ENCODE data around the gene GRM4.
"Not testable (repeated sequence)": the region's sequence is repeated elsewhere in the genome, so short reads cannot be mapped to it uniquely, and the experiment has no call there.

Gene GRM4

GRCh38 chr6:34046617-34047016 is 99.3 kb downstream of the GRM4 start:
- Histone ChIP-seq H3K9ac (ENCODE audit: low read depth, low read length) (no peak overlapping the region), H3K36me3 (ENCODE audit: insufficient read depth, low read length) (no peaks in the 10 kb centered on the region), H3K4me3 (ENCODE audit: low read length) (no peak overlapping the region), H3K27me3 (ENCODE audit: insufficient read depth, low read length) (no peaks in the 10 kb centered on the region), H3K27ac (ENCODE audit: low read depth, low read length) (no peak overlapping the region), H3K4me1 (ENCODE audit: insufficient read depth, low read length) (no peaks in the 10 kb centered on the region; the same call in 1 of the 2 replicates), H3K9me3 (ENCODE audit: insufficient read depth, low read depth, low read length) (no peaks in the 10 kb centered on the region)
- 93% methylated on average over 5 of the region's 5 CpGs for WGBS

GRCh38 chr6:34045771-34046170 is 100.1 kb downstream of the GRM4 start:
- no peaks in the 10 kb centered on the region for H3K9me3 ChIP-seq (ENCODE audit: insufficient read depth, low read depth, low read length)
- no peaks in the 10 kb centered on the region for H3K27me3 ChIP-seq (ENCODE audit: insufficient read depth, low read length)
- H3K36me3 ChIP-seq (ENCODE audit: insufficient read depth, low read length), result no peaks in the 10 kb centered on the region
- H3K4me1 ChIP-seq (ENCODE audit: insufficient read depth, low read length), result no peaks in the 10 kb centered on the region; the same call in 1 of the 2 replicates
- no peak overlapping the region for H3K9ac ChIP-seq (ENCODE audit: low read depth, low read length)
- 64% methylated on average over 8 of the region's 8 CpGs for whole genome bisulfite sequencing
- no peak overlapping the region for H3K27ac ChIP-seq (ENCODE audit: low read depth, low read length)
- H3K4me3 ChIP-seq (ENCODE audit: low read length), result no peak overlapping the region

- H3K9ac ChIP-seq (ENCODE audit: low read depth, low read length), result no peak overlapping the region
- H3K4me1 ChIP-seq (ENCODE audit: insufficient read depth, low read length), result no peaks in the 10 kb centered on the region; the same call in 1 of the 2 replicates
- no peak overlapping the region for H3K27ac ChIP-seq (ENCODE audit: low read depth, low read length)
- H3K36me3 ChIP-seq (ENCODE audit: insufficient read depth, low read length), result no peaks in the 10 kb centered on the region
- H3K9me3 ChIP-seq (ENCODE audit: insufficient read depth, low read depth, low read length), result no peaks in the 10 kb centered on the region
- H3K27me3 ChIP-seq (ENCODE audit: insufficient read depth, low read length), result no peaks in the 10 kb centered on the region
- WGBS, result 90% methylated on average over 10 of the region's 13 CpGs
- no peak overlapping the region for H3K4me3 ChIP-seq (ENCODE audit: low read length)
These were observed 100.8 kb downstream of the GRM4 start for GRCh38 chr6:34044945-34045595.

GRCh38 chr6:34043359-34043758 is 102.5 kb downstream of the GRM4 start:
- no peaks in the 10 kb centered on the region for H3K27me3 ChIP-seq (ENCODE audit: insufficient read depth, low read length)
- no peaks in the 10 kb centered on the region for H3K36me3 ChIP-seq (ENCODE audit: insufficient read depth, low read length)
- H3K9ac ChIP-seq (ENCODE audit: low read depth, low read length), result no peak overlapping the region
- WGBS, result 93% methylated on average over 8 of the region's 8 CpGs
- no peak overlapping the region for H3K4me3 ChIP-seq (ENCODE audit: low read length)
- no peaks in the 10 kb centered on the region; the same call in 1 of the 2 replicates for H3K4me1 ChIP-seq (ENCODE audit: insufficient read depth, low read length)
- no peaks in the 10 kb centered on the region for H3K9me3 ChIP-seq (ENCODE audit: insufficient read depth, low read depth, low read length)
- no peak overlapping the region for H3K27ac ChIP-seq (ENCODE audit: low read depth, low read length)

DNA sequence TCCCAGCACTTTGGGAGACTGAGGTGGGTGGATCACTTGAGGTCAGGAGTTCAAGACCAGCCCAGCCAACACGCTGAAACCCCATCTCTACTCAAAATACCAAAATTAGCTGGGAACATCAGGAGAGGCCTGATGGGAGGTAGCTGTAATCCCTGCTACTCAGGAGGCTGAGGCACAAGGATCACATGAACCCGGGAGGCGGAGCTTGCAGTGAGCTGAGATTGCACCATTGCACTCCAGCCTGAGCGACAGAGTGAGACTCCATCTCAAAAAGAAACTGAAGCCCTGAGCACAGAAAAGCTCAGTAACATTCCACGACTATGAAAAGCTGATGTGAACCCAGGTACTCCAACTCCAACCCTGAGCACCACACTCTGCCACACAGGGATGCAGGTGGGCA is 103.9 kb downstream of the GRM4 start:
- not testable (repeated sequence) for H3K27ac ChIP-seq (ENCODE audit: low read depth, low read length); H3K4me3 ChIP-seq (ENCODE audit: low read length); H3K9ac ChIP-seq (ENCODE audit: low read depth, low read length); H3K9me3 ChIP-seq (ENCODE audit: insufficient read depth, low read depth, low read length); H3K4me1 ChIP-seq (ENCODE audit: insufficient read depth, low read length); H3K36me3 ChIP-seq (ENCODE audit: insufficient read depth, low read length); H3K27me3 ChIP-seq (ENCODE audit: insufficient read depth, low read length)
- WGBS, result 86% methylated on average over 4 of the region's 5 CpGs

DNA sequence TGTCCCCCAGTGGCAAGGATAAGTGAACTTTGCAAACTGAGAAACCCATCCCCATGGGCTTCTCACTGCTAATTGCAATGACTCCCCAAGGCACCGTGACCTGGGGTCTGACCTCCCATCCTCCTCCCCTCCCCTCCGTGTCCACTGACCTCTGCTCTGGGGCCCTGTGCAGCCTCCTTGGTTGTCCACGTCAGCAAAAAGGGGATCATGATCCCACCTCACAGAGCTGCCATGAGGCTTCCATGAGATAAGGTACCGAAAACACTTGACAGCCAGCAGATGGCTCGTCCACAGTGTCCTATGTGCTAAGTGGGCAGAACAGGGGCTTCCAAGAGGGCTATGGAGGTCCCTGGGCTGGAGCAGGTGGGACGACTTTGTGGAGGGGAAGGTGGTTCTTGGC is 104.5 kb downstream of the GRM4 start:
- H3K4me3 ChIP-seq (ENCODE audit: low read length), result no peak overlapping the region
- no peak overlapping the region for H3K9ac ChIP-seq (ENCODE audit: low read depth, low read length)
- H3K36me3 ChIP-seq (ENCODE audit: insufficient read depth, low read length), result no peaks in the 10 kb centered on the region
- WGBS, result 93% methylated on average over 6 of the region's 6 CpGs
- no peak overlapping the region for H3K27ac ChIP-seq (ENCODE audit: low read depth, low read length)
- no peaks in the 10 kb centered on the region for H3K27me3 ChIP-seq (ENCODE audit: insufficient read depth, low read length)
- H3K4me1 ChIP-seq (ENCODE audit: insufficient read depth, low read length), result no peaks in the 10 kb centered on the region; the same call in 1 of the 2 replicates
- no peaks in the 10 kb centered on the region for H3K9me3 ChIP-seq (ENCODE audit: insufficient read depth, low read depth, low read length)

DNA sequence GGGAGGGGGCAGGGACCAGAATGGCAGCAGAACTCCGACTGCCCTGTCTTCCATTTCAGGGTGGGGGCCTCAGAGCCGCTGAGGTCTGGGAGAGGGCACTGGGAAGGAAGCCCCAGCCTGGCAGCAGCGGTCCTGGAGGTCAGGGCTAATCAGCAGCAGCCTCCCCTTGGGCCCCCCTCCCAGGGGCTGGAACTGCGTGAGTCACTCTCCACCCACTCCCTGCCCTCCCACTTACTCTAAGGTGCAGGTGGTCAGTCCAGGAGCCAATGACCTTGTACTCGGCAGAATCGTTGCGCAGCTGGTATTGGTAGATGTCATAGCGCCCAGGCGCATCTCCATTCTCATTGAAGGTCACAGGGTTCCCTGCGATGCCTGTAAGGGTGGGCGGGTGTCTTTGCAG is 105.9 kb downstream of the GRM4 start:
- 93% methylated on average over 11 of the region's 11 CpGs for WGBS
- no peak overlapping the region for H3K4me3 ChIP-seq (ENCODE audit: low read length)
- H3K9me3 ChIP-seq (ENCODE audit: insufficient read depth, low read depth, low read length), result no peaks in the 10 kb centered on the region
- no peaks in the 10 kb centered on the region for H3K36me3 ChIP-seq (ENCODE audit: insufficient read depth, low read length)
- H3K9ac ChIP-seq (ENCODE audit: low read depth, low read length), result no peak overlapping the region
- no peaks in the 10 kb centered on the region for H3K4me1 ChIP-seq (ENCODE audit: insufficient read depth, low read length)
- H3K27ac ChIP-seq (ENCODE audit: low read depth, low read length), result no peak overlapping the region
- H3K27me3 ChIP-seq (ENCODE audit: insufficient read depth, low read length), result no peaks in the 10 kb centered on the region

GRCh38 chr6:34037151-34037550 is 108.7 kb downstream of the GRM4 start:
- Histone ChIP-seq H3K27ac (ENCODE audit: low read depth, low read length) (no peak overlapping the region), H3K9me3 (ENCODE audit: insufficient read depth, low read depth, low read length) (no peaks in the 10 kb centered on the region), H3K27me3 (ENCODE audit: insufficient read depth, low read length) (no peaks in the 10 kb centered on the region), H3K9ac (ENCODE audit: low read depth, low read length) (no peak overlapping the region), H3K4me3 (ENCODE audit: low read length) (no peak overlapping the region), H3K4me1 (ENCODE audit: insufficient read depth, low read length) (no peaks in the 10 kb centered on the region), H3K36me3 (ENCODE audit: insufficient read depth, low read length) (no peaks in the 10 kb centered on the region)
- 76% methylated on average over 3 of the region's 3 CpGs for WGBS

GRCh38 chr6:34036357-34037069 is 109.4 kb downstream of the GRM4 start:
- no peak overlapping the region for H3K4me3 ChIP-seq (ENCODE audit: low read length)
- H3K27ac ChIP-seq (ENCODE audit: low read depth, low read length), result no peak overlapping the region
- WGBS, result 95% methylated on average over 20 of the region's 20 CpGs
- no peaks in the 10 kb centered on the region for H3K9me3 ChIP-seq (ENCODE audit: insufficient read depth, low read depth, low read length)
- H3K9ac ChIP-seq (ENCODE audit: low read depth, low read length), result no peak overlapping the region
- no peaks in the 10 kb centered on the region for H3K4me1 ChIP-seq (ENCODE audit: insufficient read depth, low read length)
- H3K36me3 ChIP-seq (ENCODE audit: insufficient read depth, low read length), result no peaks in the 10 kb centered on the region
- H3K27me3 ChIP-seq (ENCODE audit: insufficient read depth, low read length), result no peaks in the 10 kb centered on the region

DNA sequence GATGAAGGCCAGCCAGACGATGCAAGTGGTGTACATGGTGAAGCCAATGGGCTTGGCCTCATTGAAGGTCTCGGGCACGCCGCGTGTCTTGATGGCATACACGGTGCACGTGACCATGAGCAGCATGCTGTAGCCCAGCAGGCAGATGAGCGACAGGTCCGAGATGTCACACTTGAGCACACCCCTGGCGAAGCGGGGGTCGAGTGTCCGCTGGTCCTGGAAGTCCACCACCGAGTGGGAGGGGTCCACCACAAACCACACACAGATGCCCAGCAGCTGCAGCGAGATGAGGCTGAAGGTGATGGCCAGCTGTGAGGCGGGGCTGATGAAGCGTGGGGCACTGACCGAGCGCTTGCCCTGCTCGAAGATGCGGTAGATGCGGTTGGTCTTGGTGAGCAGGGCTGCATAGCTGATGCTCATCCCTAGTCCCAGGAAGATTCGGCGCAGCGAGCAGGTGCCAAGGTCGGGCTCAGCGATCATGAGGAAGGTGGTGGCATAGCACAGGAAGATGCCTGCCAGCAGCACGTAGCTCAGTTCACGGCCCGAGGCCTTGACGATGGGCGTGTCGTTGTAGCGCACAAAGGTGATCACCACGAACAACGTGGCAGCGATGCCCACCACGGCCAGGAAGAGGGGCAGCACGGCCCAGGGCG is 110.1 kb downstream of the GRM4 start:
- no peak overlapping the region for H3K27ac ChIP-seq (ENCODE audit: low read depth, low read length)
- H3K36me3 ChIP-seq (ENCODE audit: insufficient read depth, low read length), result no peaks in the 10 kb centered on the region
- H3K27me3 ChIP-seq (ENCODE audit: insufficient read depth, low read length), result no peaks in the 10 kb centered on the region
- H3K9ac ChIP-seq (ENCODE audit: low read depth, low read length), result no peak overlapping the region
- H3K4me1 ChIP-seq (ENCODE audit: insufficient read depth, low read length), result no peaks in the 10 kb centered on the region
- 96% methylated on average over 40 of the region's 40 CpGs for WGBS
- no peaks in the 10 kb centered on the region for H3K9me3 ChIP-seq (ENCODE audit: insufficient read depth, low read depth, low read length)
- H3K4me3 ChIP-seq (ENCODE audit: low read length), result no peak overlapping the region

DNA sequence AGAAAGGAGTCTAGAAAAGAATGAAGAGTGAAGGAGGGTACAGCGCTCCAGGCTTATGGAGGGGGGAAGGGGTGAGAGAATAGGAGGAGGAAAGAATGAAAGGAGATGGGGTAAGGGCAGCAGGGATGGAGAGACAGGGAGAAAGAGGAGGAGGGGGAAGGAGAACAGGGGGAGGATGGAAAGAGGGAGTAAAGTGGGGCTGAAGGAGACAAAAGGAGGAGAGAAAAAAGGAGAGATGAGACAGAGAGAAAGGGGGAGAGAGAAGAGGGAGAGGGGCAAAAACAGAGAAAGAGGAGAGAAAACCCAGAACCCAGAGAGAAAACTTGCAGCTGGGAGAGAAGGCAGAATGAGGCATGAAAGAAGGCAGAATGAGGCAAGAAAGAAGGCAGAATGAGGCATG is 110.7 kb downstream of the GRM4 start:
- no peak overlapping the region for H3K9ac ChIP-seq (ENCODE audit: low read depth, low read length)
- no peaks in the 10 kb centered on the region for H3K36me3 ChIP-seq (ENCODE audit: insufficient read depth, low read length)
- no peaks in the 10 kb centered on the region for H3K4me1 ChIP-seq (ENCODE audit: insufficient read depth, low read length)
- no peaks in the 10 kb centered on the region for H3K9me3 ChIP-seq (ENCODE audit: insufficient read depth, low read depth, low read length)
- no peak overlapping the region for H3K4me3 ChIP-seq (ENCODE audit: low read length)
- no peaks in the 10 kb centered on the region for H3K27me3 ChIP-seq (ENCODE audit: insufficient read depth, low read length)
- H3K27ac ChIP-seq (ENCODE audit: low read depth, low read length), result no peak overlapping the region
- 95% methylated on average over 1 of the region's 1 CpG for WGBS

Data from HUES64 (cell line).